Liver (tissue), 3 donors: ENCODE results near the gene IZUMO1.

Experiments used
- EGR1 ChIP-seq, 2 donors: IDR thresholded peaks; 2 replicates each; pipeline ENCODE4 v1.6.1; 2016 to 2018; ENCODE audit warnings: antibody characterized with exemption in 2 of 2, low read depth in 2 of 2
- GABPA ChIP-seq, 2 donors: IDR thresholded peaks in 1 of 2; conservative IDR thresholded peaks in 1 of 2; 2 replicates each; pipeline ENCODE4 v1.6.1; 2016; ENCODE audit warnings: antibody characterized with exemption in 2 of 2, mild to moderate bottlenecking in 1 of 2, moderate library complexity in 1 of 2
- MAX ChIP-seq: IDR thresholded peaks from 2 replicates; pipeline ENCODE4 v1.6.1; 2016; ENCODE audit warnings: antibody characterized with exemption
- REST ChIP-seq: IDR thresholded peaks from 2 replicates; pipeline ENCODE4 v1.6.1; 2016; ENCODE audit warnings: antibody characterized with exemption, mild to moderate bottlenecking
- RXRA ChIP-seq, 2 donors: IDR thresholded peaks; 2 replicates each; pipeline ENCODE4 v1.6.1; 2017 to 2018; ENCODE audit warnings: antibody characterized with exemption in 2 of 2, mild to moderate bottlenecking in 1 of 2
- TAF1 ChIP-seq: conservative IDR thresholded peaks from 2 replicates; pipeline ENCODE4 v1.6.1; 2016; ENCODE audit warnings: antibody characterized with exemption, mild to moderate bottlenecking
- TF ChIP-seq, protein P1 (sequence below): fragments of 150-350 bp; IDR thresholded peaks from 2 replicates; pipeline ENCODE4 v1.5.1; 2017; ENCODE audit warnings: improper control_type of control experiment, low read depth, low read length; ENCODE audit not compliant: missing input control
- donor health status: healthy.
- donor health status: healthy.

DNA sequence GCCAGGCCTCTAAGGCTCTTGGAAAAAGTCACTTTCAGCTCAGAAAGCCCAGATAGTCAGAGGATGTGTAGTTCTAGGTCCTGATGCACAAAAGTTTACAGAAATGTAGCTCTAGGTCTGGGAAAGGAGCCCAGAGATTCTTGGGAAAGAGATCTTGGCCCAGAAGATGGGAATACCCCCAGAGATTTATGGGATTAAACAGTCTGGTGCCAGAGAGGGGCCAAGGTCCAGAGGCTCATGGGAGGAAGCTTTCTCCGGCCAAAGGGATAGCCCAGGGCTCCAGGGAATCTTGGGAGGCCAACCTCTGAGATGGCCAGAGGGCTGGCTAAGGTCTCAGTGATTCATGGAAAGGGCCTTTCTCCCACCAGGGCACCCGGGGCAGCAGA, 49.0 kb upstream of the IZUMO1 start:
- TF ChIP-seq, protein P1, sequence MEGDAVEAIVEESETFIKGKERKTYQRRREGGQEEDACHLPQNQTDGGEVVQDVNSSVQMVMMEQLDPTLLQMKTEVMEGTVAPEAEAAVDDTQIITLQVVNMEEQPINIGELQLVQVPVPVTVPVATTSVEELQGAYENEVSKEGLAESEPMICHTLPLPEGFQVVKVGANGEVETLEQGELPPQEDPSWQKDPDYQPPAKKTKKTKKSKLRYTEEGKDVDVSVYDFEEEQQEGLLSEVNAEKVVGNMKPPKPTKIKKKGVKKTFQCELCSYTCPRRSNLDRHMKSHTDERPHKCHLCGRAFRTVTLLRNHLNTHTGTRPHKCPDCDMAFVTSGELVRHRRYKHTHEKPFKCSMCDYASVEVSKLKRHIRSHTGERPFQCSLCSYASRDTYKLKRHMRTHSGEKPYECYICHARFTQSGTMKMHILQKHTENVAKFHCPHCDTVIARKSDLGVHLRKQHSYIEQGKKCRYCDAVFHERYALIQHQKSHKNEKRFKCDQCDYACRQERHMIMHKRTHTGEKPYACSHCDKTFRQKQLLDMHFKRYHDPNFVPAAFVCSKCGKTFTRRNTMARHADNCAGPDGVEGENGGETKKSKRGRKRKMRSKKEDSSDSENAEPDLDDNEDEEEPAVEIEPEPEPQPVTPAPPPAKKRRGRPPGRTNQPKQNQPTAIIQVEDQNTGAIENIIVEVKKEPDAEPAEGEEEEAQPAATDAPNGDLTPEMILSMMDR = no peak
- TF ChIP-seq TAF1 = no peak
- no peak for TF ChIP-seq EGR1 (IDR thresholded peaks at IDR 0.05; ENCODE audit: low read depth in 2 of 2)
- TF ChIP-seq RXRA (IDR thresholded peaks at IDR 0.05) = peak in 1 of 2 donors; percentile 20
- TF ChIP-seq MAX = no peak
- TF ChIP-seq REST = no peak
- no peak for TF ChIP-seq GABPA (IDR thresholded peaks at IDR 0.05 in 1 of 2, conservative IDR thresholded peaks at IDR 0.05 in 1 of 2)
